ENCODE measurements around the gene ATG4A.

GRCh38 chrX:108064613-108065012 lies 27.0 kb upstream of the ATG4A start:
- TF ChIP-seq CREB5 (CRISPR knock-in tag; IDR thresholded peaks at IDR 0.05; ENCODE audit: low read depth) (no peak), CSDC2 (CRISPR knock-in tag; IDR thresholded peaks at IDR 0.05) (no peak), ARNTL (CRISPR knock-in tag; IDR thresholded peaks at IDR 0.05; ENCODE audit: borderline replicate concordance, low read depth) (no peak), SNAI2 (CRISPR knock-in tag; IDR thresholded peaks at IDR 0.05) (no peak), RARB (CRISPR knock-in tag; IDR thresholded peaks at IDR 0.05) (no peak), TSHZ2 (CRISPR knock-in tag; IDR thresholded peaks at IDR 0.05) (no peak)
